Activated gamma-delta T cell (primary cell): ENCODE measurements around the gene STUM.

Experiments
- DNase-seq: peaks from one replicate; lab custom pipeline; 2025; lab: John Stamatoyannopoulos, UW

STUM gene

GRCh38 chr1:226533220-226533619 is 15.3 kb upstream of the STUM start:
- DNase-seq = no peak

- no peak for DNase-seq
These were observed 14.5 kb upstream of the STUM start for GRCh38 chr1:226534098-226534497.

- DNase-seq = no peak
These were observed 13.9 kb upstream of the STUM start for GRCh38 chr1:226534645-226535044.

GRCh38 chr1:226535666-226536065 is 12.9 kb upstream of the STUM start:
- no peak for DNase-seq

GRCh38 chr1:226541231-226541630 is 7.3 kb upstream of the STUM start:
- no peak for DNase-seq

- no peak for DNase-seq
These were observed 6.6 kb upstream of the STUM start for GRCh38 chr1:226541631-226542622.

GRCh38 chr1:226542623-226543103 is 5.9 kb upstream of the STUM start:
- DNase-seq = no peak

GRCh38 chr1:226545836-226546596 is 2.5 kb upstream of the STUM start:
- no peak for DNase-seq

- DNase-seq = no peak
These were observed 1.6 kb upstream of the STUM start for GRCh38 chr1:226546926-226547325.

- DNase-seq = no peak
These were observed 791 bp upstream of the STUM start for GRCh38 chr1:226547754-226548191.

- DNase-seq = no peak
These were observed 751 bp downstream of the STUM start for GRCh38 chr1:226549094-226549936.

- DNase-seq = no peak
These were observed 1.5 kb downstream of the STUM start for GRCh38 chr1:226549937-226550671.

- no peak for DNase-seq
These were observed 2.1 kb downstream of the STUM start for GRCh38 chr1:226550672-226551041.

GRCh38 chr1:226551299-226551698 is 2.7 kb downstream of the STUM start:
- DNase-seq = no peak

GRCh38 chr1:226552061-226552460 is 3.5 kb downstream of the STUM start:
- no peak for DNase-seq

- no peak for DNase-seq
These were observed 4.8 kb downstream of the STUM start for GRCh38 chr1:226553266-226553923.

- no peak for DNase-seq
These were observed 5.3 kb downstream of the STUM start for GRCh38 chr1:226553924-226554282.

GRCh38 chr1:226555092-226555491 is 6.5 kb downstream of the STUM start:
- DNase-seq = no peak

- no peak for DNase-seq
These were observed 8.9 kb downstream of the STUM start for GRCh38 chr1:226557424-226557823.

GRCh38 chr1:226558036-226558650 is 9.6 kb downstream of the STUM start:
- no peak for DNase-seq
